NCI-H2171 treated with DMSO at 0.1 percent for 48 hours (cell line): ENCODE results near the gene MT1H.
"Not testable (repeated sequence)": the region's sequence is repeated elsewhere in the genome, so short reads cannot be mapped to it uniquely, and the experiment has no call there.

ENCODE experiments used
- DNase-seq: peaks from one replicate; lab custom pipeline; 2025; lab: John Stamatoyannopoulos, UW

Gene MT1H

DNA sequence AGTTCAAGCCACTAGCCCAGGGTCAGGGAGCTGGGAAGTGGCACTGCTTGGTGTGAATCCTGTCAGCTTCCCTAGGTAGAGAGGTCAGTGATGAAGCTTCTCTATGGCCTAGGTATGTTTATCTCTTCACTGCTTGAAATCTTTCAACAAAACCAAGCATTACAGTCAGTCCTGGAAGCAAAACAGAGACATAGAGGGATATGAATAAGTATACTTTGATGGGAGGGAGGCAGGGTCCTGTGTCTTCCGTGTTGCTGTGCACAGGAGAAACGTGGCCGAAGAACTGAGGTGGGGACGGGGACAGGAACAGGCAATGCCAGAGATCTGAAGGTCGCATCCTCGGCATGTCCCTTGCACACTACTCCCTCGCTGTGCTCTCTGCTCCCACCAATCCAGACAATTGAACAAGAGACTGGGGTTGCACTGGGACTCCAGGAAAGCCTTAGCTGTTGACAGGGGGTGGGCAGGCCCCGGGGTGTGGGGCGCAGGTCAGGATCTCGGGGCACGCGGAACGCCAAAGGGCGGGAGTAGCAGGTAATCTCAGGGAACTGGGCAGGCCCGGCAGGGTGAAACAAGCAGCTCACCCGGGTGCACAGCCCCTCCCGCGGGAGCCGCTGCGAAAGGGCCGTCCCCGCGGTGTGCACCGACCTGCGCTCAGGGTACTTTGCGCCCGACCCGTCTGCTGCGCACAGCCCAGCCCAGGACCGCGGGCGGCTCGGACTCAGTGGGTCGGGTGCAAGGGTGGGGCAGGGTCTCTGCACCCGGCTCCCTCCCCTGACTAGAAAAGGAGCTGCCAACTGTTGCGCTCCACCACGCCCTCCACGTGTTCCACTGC is at the start of gene MT1H:
Gene MT1H (plus strand): TSS at position 810 of the 835 bp plus-strand sequence. CDS start 71 bp downstream, outside the sequence.
- DNase-seq: no peak

GRCh38 chr16:56620339-56620897 is 49.2 kb upstream of the MT1H start:
- DNase-seq: peak; percentile 11

DNA sequence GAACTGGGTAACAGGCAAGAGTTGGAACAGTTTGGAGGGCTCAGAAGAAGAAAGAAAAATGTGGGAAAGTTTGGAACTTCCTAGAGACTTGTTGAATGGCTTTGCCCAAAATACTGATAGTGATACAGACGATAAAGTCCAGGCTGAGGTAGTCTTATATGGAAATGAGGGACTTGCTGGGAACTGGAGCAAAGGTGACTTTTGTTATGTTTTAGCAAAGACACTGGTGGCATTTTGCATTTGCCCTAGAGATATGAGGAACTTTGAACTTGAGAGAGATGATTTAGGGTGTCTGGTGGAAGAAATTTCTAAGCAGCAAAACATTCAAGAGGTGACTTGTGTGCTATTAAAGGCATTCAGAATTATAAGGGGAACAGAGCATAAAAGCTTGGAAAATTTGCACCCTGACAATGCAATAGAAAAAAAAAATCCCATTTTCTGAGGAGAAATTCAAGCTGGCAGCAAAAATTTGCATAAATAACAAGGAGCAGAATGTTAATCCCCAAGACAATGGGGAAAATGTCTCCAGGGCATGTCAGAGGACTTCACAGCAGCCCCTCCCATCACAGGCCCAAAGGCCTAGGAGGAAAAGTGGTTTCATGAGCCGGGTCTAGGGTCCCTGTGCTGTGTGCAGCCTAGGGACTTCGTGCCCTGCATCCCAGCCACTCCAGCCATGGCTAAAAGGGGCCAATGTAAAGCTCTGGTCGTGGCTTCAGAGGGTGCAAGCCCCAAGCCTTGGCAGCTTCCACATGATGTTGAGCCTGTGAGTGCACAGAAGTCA is 47.8 kb upstream of the MT1H start:
- DNase-seq: not testable (repeated sequence)

GRCh38 chr16:56623184-56623583 is 46.4 kb upstream of the MT1H start:
- DNase-seq: not testable (repeated sequence)

- peak; percentile 40 for DNase-seq
Measured at GRCh38 chr16:56623637-56624036, 46.0 kb upstream of the MT1H start.

DNA sequence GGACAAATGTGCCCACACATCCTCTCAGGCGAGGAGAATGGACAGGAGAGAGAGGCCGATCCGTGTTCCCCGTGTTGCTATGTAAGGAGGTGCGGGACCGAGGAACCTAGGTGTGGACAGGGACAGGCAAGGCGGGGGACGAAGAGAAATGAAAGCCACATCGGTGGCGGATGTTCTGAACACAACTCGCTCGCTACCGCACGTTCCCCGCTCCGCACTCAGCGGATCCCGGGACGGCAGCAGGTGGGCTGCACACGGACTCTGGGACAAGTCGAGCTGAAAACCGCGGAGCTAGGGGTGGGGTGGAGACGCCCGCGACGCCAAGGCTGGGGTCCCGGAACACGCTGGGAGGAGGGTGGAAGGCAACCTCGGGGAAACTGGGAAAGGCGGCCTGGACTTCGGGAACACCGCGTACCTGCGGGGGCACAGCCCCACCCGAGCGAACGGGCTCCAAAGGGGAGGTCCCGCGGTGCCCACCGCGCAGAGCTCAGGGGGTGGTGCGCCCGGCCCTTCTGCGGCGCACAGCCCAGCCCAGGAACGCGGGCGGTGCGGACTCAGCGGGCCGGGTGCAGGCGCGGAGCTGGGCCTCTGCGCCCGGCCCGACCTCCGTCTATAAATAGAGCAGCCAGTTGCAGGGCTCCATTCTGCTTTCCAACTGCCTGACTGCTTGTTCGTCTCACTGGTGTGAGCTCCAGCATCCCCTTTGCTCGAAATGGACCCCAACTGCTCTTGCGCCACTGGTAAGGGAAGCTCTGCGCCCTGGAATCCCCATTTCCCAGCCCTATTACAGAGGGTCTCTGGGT is 44.3 kb upstream of the MT1H start, which contains the start of gene MT1E:
Gene MT1E (plus strand): TSS at position 642 of the 803 bp plus-strand sequence. CDS start 71 bp downstream, at position 713.
- no peak for DNase-seq

- no peak for DNase-seq
Measured at GRCh38 chr16:56625943-56626654, 43.5 kb upstream of the MT1H start.

- DNase-seq: no peak
Measured at GRCh38 chr16:56626685-56627084, 42.9 kb upstream of the MT1H start.

- DNase-seq: no peak
Measured at GRCh38 chr16:56628486-56629350, 40.9 kb upstream of the MT1H start.

DNA sequence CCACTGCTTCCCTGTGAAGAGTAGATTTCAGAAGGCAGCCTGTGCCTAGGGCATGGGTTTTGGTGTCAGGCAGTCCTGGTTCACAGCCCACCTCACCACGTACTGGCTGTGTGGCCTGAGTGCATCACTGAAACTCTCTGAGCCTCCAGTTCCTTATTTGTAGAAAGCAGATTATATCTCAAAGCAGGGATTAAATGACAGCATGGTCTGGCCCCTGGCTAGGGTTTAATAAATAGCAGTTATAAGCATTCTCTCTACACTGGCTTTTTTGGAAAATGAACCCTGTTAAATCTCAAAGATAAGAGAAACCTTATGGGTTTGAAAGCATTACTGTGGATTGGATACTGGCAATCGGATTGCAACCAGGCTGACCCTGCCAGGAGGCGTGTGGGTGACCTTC is 40.1 kb upstream of the MT1H start:
- DNase-seq: no peak

- DNase-seq: no peak
Measured at GRCh38 chr16:56630134-56630533, 39.5 kb upstream of the MT1H start.

DNA sequence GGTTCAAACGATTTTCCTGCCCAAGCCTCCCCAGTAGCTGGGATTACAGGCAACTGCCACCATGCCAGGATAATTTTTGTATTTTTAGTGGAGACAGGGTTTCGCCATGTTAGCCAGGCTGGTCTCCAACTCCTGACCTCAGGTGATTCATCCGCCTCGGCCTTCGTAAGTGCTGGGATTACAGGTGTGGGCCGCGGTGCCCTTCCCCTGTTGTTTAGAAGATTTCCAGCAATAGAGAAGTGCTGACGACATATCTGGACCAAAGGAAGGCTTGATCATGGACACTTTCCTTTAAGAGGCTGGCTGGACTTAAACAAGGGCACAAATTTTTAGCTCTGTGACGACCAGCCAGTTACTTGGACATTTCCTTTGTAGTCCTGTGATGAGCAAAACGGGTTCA is 38.4 kb upstream of the MT1H start:
- DNase-seq: no peak

DNA sequence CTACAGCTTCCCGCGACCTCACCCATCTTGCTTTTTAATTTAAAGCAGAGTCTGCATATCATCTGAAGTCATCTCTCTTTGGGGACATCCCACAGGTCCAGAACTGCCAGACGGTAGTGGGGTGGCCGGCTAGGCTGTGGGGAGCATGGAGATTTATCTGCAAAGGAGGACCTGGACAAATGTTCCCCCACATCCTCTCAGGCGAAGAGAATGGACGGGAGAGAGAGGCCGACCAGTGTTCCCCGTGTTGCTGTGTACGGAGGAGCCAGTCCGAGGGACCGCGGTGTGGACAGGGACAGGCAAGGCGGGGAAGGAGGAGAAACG is 37.8 kb upstream of the MT1H start:
- no peak for DNase-seq

- DNase-seq: no peak
Measured at GRCh38 chr16:56632156-56632847, 37.3 kb upstream of the MT1H start, which contains the start of gene MT1M. Gene MT1M, plus strand, starts transcription at chr16:56632659. Its CDS starts 73 bp downstream, at chr16:56632732.

- no peak for DNase-seq
Measured at GRCh38 chr16:56632848-56633365, 36.7 kb upstream of the MT1H start.

- DNase-seq: no peak
Measured at GRCh38 chr16:56633535-56633934, 36.1 kb upstream of the MT1H start.

- no peak for DNase-seq
Measured at GRCh38 chr16:56634715-56635440, 34.7 kb upstream of the MT1H start.

- no peak for DNase-seq
Measured at GRCh38 chr16:56635441-56635967, 34.1 kb upstream of the MT1H start.
